ENCODE data around the gene TMEM163.

The TMEM163 gene

GRCh38 chr2:134693359-134694330 is 25.2 kb downstream of the TMEM163 start:
- no peak for DNase-seq (ENCODE audit: low read depth)

- no peak for DNase-seq (ENCODE audit: low read depth)
These were observed 26.3 kb downstream of the TMEM163 start for GRCh38 chr2:134692499-134692898.

DNA sequence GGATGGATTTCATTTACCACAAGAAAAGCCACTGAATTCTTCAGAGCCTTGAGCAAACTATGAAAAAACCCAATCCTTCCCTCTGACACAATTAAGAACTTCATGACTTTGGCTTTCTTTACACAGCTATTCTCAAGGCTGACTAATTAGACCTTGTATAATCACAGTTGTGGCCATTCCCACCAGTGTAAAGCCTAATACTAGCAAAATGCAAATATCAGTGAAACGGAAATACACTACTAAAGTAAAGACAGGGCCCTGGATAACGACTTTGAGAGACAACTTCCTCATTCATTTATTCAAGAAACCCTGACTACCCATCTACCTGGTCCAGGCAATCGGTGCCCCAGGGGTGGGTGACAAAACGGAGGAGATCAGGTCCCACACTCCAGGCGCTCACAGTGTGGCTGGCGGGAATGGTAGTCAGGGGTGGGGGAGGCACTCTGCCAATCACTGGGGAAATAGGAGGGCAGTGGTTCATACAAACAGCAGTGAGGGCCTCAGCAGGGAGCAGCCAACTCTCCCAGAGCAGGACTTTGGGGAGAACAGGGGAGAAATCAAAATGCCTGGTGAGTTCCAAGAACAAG is 28.1 kb downstream of the TMEM163 start:
- DNase-seq (ENCODE audit: low read depth): no peak

DNA sequence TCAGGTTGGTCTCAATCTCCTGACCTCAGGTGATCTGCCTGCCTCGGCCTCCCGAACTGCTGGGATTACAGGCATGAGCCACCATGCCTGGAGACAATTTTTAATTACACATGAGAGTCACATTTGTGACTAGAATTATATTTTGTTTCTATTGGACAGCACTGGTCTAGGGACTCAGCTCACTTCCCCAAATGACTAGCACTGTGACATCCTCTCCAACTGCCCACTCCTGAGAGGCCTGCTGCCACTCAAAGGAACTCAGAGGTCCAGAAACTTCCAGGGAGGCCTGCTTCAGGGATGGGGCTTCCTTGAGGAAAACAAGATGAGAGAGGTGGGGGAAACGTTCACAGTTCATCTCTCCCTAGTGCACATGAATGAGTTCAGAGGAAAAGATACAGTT is 29.5 kb downstream of the TMEM163 start:
- DNase-seq (ENCODE audit: low read depth): no peak

GRCh38 chr2:134685967-134686366 is 32.8 kb downstream of the TMEM163 start:
- no peak for DNase-seq (ENCODE audit: low read depth)

DNA sequence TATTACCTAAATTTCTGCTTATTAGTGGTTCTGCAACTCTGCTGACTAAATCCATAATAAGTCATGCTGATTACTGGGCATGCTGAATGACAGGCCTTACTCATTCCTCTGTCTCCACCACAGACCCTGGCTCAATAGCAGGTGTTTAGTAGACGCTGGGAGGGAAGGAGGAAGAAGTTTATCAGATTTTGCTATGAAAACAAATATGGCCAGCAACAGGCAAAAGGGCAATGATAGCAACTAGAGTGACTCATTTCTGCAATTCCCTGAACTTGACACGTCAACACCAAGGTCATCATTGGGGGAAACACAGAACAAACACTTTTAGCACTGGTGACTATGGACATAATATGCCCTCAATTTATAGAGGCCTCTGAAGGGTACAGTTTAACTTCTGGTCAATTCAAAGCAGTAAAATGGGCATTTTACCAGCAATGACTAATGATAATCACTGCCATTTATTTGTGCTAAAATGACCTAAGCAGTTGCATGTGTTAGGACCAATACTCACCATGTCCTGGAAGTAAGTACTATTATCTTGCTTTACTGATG is 35.2 kb downstream of the TMEM163 start:
- DNase-seq (ENCODE audit: low read depth): no peak

DNA sequence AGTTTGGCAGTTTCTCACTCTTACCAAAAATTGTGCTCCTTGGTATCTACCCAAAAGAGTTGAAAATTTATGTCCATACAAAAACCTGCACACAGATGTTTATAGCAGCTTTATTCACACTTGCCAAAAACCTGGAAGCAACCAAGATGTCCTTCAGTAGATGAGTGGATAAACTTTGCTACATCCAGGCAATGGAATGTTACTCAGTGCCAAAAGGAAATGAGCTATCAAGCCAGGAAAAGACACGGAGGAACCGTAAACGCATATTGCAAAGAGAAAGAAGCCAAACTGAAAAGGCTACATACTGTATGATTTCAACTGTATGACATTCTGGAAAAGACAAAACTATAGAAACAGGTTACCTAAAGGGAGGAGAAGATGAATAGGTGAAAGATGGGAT is 36.1 kb downstream of the TMEM163 start:
- DNase-seq (ENCODE audit: low read depth): no peak

GRCh38 chr2:134681201-134681600 is 37.6 kb downstream of the TMEM163 start:
- no peak for DNase-seq (ENCODE audit: low read depth)

- peak; percentile 20 for DNase-seq (ENCODE audit: low read depth)
These were observed 39.1 kb downstream of the TMEM163 start for GRCh38 chr2:134679745-134680144.

DNA sequence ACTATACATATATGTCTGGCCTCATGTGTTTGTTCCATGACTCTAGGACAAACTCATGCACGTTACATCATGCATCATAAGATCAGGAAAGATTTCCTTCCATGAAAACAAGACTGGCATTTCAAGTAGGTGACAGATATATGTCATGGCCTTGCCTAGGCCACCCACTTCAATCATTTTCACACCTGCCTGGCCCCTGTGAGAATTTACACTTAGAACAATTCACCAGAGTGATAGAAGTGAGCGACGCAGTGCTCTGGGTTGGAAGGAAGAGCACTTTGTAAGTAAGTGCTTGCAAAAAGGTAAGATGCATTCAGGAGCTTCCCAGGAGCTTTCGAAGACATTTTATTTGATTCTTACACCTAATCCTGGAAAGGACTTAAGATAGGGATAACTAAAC is 39.5 kb downstream of the TMEM163 start:
- DNase-seq (ENCODE audit: low read depth): no peak

DNA sequence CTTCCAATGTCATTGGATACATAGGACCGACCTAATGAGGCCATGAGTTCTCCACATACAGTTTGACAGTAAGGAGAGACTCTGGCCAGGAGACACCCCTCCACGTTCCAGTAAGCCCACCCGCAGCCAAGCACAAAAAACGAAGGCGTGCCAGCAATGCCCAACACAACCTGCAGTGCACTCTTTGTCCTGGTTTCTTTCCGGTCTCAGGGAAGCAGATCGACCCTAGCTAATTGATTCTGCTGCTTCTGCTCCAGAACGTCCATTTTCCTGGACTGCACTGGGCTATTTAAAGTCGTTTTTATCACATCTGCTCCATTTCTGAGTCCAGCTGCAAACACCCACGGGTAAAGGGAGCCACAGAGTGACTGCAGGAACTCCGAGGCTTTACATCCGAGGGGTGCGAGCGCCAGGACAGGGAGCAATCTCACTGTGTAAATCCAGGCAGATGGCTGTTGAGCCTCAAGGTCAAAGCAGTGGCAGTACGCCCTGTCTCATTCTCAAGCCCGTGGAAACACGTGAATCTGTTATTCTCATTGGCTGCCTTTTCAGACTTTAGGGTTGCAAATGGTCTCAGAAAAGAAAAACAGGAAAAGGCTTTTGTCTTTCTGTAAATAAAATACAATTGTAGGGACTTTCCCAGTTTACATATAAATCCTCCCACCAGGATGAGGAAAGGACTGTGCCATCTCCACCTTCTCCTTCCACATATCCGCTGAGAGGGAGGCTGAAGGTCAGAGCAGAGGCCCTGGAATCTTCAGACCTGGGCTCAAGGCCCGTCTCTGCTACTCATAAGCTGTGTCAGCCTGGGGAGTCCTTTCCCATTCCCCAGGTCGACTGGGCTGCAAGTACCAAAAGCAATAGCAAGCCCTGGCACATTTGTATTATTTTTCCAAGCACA is 40.7 kb downstream of the TMEM163 start:
- no peak for DNase-seq (ENCODE audit: low read depth)

- no peak for DNase-seq (ENCODE audit: low read depth)
These were observed 41.8 kb downstream of the TMEM163 start for GRCh38 chr2:134676960-134677359.

DNA sequence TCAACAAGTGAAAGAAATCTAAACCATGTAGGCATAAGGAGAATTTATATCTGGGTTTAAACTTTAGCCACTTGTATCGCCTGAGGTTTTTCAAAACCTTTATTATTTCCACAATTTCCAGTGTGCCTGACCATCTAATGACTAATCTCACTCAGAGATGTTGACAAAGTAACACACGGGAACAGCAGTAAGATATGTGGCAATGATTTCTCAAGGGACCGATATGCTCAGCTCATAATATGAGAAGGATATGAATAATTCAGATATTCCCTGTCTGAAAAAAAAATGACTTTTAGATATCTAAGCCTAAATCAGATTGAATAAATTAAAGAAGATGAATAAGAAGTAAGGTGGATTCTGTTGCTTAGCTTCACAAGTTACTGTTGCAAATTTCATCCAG is 43.5 kb downstream of the TMEM163 start:
- no peak for DNase-seq (ENCODE audit: low read depth)

DNA sequence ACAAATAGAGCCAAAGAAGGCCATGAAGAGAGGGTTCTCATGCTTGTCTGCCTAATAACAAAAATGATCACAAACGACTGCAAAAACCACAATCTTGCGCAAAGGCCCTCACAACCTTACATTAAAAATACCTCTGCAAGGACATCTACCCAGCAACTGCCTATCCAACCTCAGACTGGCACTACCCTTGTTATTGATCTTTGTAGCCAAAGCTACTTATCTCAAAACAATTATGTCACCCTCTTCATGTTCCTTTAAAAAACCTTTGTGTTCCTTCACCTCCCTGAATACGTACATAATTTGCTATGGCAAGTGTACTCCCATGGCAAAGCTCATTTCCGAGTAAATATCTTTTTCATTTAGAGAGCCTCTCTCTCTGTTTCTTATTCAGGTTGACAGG is 44.1 kb downstream of the TMEM163 start:
- DNase-seq (ENCODE audit: low read depth): no peak

- DNase-seq (ENCODE audit: low read depth): no peak
These were observed 47.3 kb downstream of the TMEM163 start for GRCh38 chr2:134671513-134671912.

DNA sequence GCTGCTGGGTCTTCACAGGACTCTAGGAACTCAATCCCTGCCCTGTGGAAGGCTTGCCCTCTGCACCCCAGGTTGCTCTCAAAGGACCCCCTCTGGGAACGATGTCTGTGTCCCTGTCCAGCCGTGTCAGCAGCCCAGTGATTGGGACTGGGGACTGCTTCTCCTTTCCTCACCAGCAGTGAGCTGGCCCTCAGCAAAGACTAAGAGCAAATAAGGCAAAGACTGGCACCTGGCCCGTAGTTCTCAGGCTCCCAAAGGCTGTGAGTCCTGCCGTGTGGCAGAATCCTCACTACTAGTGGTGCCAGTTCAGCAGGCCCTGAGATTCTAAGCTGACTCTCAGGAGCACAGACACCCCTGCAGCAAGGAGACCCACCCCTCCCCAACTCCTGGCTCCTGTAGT is 47.8 kb downstream of the TMEM163 start:
- DNase-seq (ENCODE audit: low read depth): no peak

DNA sequence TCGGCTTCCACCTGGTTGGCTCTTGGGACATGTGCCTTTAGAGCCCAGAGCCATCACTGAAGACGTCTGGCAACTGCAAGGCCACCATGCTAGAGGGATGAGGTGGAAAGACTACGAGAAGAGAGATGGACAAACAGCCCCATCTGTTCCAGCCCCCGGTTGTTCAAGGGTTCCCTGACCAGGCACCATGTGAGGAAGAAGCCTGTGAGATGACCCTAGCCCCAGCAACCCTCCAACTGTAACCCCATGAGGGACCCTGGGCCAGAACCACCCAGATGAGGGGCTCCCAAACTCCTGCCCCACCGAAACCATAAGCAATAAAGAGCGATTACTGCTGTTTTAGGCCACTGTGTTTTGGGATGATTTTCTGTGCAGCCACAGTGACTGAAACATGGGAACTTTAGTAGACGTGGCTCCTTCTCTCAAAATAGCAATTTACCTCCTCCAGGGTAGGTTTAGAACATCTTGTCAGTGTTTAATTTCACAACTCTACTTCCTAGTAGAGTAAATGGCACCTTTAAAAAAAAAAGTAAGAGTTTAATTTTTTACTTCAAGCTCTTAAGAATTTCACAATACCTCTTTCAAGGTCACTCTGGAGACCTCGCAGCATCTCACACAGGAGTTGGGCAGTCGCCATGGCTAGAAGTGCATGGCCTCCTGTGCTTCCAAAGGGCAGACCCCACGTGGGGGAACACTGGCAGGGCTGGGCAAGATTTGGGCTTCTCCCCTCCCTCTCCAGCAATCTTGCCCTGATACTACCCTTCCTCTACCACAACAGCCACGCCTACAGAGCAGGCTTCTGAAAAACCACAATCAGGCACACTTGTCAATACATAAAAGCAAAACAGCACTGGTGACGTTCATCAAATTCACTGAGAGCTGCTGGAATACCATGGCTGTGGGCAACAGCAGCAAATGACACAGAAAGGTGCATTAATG is 48.8 kb downstream of the TMEM163 start:
- DNase-seq (ENCODE audit: low read depth): peak; percentile 23

GRCh38 chr2:134668821-134669220 is 50.0 kb downstream of the TMEM163 start:
- peak; percentile 74 for DNase-seq (ENCODE audit: low read depth)

- DNase-seq (ENCODE audit: low read depth): no peak
These were observed 51.3 kb downstream of the TMEM163 start for GRCh38 chr2:134667541-134667940.

GRCh38 chr2:134667081-134667480 is 51.7 kb downstream of the TMEM163 start:
- DNase-seq (ENCODE audit: low read depth): no peak
